HG02588 (cell line): ENCODE data around the gene UROC1.

ENCODE experiments used
- ATAC-seq: cut with Tn5 transposase; IDR thresholded peaks from one replicate; pipeline ENCODE4 v1.9.1; 2021; ENCODE audit warnings: mild to moderate bottlenecking, moderate library complexity; ENCODE audit not compliant: unreplicated experiment

Gene UROC1

GRCh38 chr3:126481808-126482502, 35.6 kb downstream of the UROC1 start:
- ATAC-seq, result no peak

- no peak for ATAC-seq
Observed at GRCh38 chr3:126480861-126481260, 36.7 kb downstream of the UROC1 start.

GRCh38 chr3:126480206-126480605, 37.4 kb downstream of the UROC1 start:
- ATAC-seq, result no peak

GRCh38 chr3:126479642-126480041, 37.9 kb downstream of the UROC1 start:
- no peak for ATAC-seq

- ATAC-seq, result no peak
Observed at GRCh38 chr3:126478581-126479310, 38.8 kb downstream of the UROC1 start.

GRCh38 chr3:126477061-126477380, 40.6 kb downstream of the UROC1 start:
- no peak for ATAC-seq

GRCh38 chr3:126476166-126477060, 41.2 kb downstream of the UROC1 start:
- ATAC-seq, result peak; percentile 28

GRCh38 chr3:126475413-126476114, 42.0 kb downstream of the UROC1 start, which contains the start of gene ZXDC:
Gene ZXDC, minus strand, starts transcription at chr3:126475891. Its CDS starts 26 bp downstream, at chr3:126475865.
- peak; percentile 85 for ATAC-seq

GRCh38 chr3:126474498-126475412, 42.8 kb downstream of the UROC1 start:
- ATAC-seq, result peak; percentile 21

- no peak for ATAC-seq
Observed at GRCh38 chr3:126473292-126474168, 44.0 kb downstream of the UROC1 start.

GRCh38 chr3:126472277-126473006, 45.1 kb downstream of the UROC1 start:
- no peak for ATAC-seq

GRCh38 chr3:126469479-126469878, 48.1 kb downstream of the UROC1 start:
- ATAC-seq, result no peak

GRCh38 chr3:126468028-126468891, 49.3 kb downstream of the UROC1 start:
- ATAC-seq, result no peak

GRCh38 chr3:126467611-126467955, 50.0 kb downstream of the UROC1 start:
- ATAC-seq, result no peak

- ATAC-seq, result no peak
Observed at GRCh38 chr3:126466886-126467610, 50.5 kb downstream of the UROC1 start.

GRCh38 chr3:126465928-126466544, 51.5 kb downstream of the UROC1 start:
- no peak for ATAC-seq
